ENCODE measurements around the gene FHOD1. TPM values are rescaled to one million over a fixed set of nuclear protein-coding genes. Genes with fewer than 3 reads are reported as not detected.

FHOD1 gene
- 10 to 100 TPM; 28.5 to 31.7 TPM for total RNA-seq

DNA sequence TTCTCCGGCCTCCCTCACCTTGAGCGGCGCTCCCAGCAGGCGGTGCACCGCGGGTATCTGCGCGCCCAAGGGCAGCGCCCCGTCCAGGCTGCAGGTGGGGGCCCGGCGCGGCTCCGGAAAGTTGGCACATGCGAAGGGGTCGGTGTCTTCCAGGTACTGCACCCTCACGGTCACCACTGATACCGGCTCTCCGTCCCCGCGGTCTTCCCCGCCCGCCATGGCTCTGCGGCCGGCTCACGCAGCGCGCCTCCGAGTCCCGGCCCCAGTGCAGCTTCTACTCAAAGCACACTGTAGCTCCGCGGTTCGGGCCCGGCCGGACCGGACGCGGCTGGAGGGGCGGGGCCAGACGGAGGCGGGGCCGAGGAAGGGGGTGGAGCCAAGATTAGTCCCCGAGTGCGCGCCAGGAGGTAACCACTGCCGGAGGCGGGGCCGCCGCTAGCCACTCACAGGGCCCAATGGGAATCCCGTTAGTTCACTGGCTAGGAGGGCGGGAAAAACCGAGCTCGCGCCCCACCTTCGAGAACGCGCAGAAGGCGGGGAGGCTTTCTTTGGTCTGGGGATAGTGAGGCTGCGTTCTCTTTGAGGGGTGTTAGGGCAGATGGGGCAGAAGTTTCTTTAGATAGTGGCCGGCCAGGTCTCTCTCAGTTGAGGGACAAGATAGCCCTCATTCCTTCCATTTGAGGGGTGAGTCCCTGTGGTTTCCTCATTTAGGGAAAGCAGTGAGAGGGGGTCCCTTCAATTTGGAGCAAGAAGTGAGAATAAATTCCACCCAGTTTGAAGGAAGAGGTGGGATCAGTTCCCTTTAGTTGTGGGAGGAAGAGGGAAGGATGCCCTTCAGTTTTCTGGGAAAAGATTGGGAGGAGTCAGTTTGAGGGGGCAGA is at the start of gene FHOD1:
Gene FHOD1, minus strand, starts transcription at position 290 of the 881 bp plus-strand sequence. Its CDS starts 71 bp downstream, at position 219.
- peak; percentile 94 for DNase-seq (ENCODE audit: low spot score)
- peak within 1 kb of the TSS; percentile 82 for H3K4me3 ChIP-seq
- H3K9me3 ChIP-seq = no peaks in the 10 kb centered on the region
- peak within 1 kb of the TSS; percentile 74 to 84 for H3K27ac ChIP-seq
- TF ChIP-seq, protein P1, sequence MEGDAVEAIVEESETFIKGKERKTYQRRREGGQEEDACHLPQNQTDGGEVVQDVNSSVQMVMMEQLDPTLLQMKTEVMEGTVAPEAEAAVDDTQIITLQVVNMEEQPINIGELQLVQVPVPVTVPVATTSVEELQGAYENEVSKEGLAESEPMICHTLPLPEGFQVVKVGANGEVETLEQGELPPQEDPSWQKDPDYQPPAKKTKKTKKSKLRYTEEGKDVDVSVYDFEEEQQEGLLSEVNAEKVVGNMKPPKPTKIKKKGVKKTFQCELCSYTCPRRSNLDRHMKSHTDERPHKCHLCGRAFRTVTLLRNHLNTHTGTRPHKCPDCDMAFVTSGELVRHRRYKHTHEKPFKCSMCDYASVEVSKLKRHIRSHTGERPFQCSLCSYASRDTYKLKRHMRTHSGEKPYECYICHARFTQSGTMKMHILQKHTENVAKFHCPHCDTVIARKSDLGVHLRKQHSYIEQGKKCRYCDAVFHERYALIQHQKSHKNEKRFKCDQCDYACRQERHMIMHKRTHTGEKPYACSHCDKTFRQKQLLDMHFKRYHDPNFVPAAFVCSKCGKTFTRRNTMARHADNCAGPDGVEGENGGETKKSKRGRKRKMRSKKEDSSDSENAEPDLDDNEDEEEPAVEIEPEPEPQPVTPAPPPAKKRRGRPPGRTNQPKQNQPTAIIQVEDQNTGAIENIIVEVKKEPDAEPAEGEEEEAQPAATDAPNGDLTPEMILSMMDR (IDR thresholded peaks at IDR 0.05) = no peak
- no peaks in the 10 kb centered on the region for H3K36me3 ChIP-seq
- no peaks in the 10 kb centered on the region for H3K27me3 ChIP-seq (replicated peaks; ENCODE audit: insufficient read depth)
- H3K4me1 ChIP-seq (ENCODE audit: control insufficient read depth in 1 of 2, low read depth in 2 of 2) = peaks cover 33 to 44% of the 10 kb centered on the region in 2 donors
- ATAC-seq (ENCODE audit: insufficient number of reproducible peaks, low FRiP score, low read depth) = peak; percentile 70

DNA sequence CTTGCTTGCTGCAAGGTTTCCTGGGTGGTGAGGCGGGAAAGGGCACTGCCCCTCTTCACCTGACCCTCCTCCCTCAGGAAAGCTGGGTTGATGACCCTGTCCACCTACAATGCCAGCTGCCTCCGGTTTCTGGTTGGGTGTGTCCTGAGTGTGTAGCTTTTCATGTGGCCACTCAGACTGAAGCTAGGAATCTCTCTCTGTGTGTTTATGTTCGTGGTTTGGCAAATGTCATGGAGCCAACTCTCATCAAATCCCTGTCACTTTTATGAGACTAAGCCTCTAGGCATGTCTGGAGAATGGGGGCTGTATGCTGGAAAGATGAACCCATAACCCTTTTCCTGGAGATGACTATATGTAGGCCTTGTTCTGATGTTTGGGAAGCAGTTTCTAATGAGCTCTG is 49.1 kb upstream of the FHOD1 start:
- Histone ChIP-seq H3K36me3 (no peaks in the 10 kb centered on the region), H3K27me3 (replicated peaks; ENCODE audit: insufficient read depth) (no peaks in the 10 kb centered on the region), H3K9me3 (no peaks in the 10 kb centered on the region), H3K27ac (no peak overlapping the region), H3K4me1 (ENCODE audit: control insufficient read depth in 1 of 2, low read depth in 2 of 2) (peaks cover 2 to 6% of the 10 kb centered on the region in 2 donors), H3K4me3 (no peak overlapping the region)
- DNase-seq (ENCODE audit: low spot score) (no peak), ATAC-seq (ENCODE audit: insufficient number of reproducible peaks, low FRiP score, low read depth) (no peak)
- TF ChIP-seq, protein P1 (IDR thresholded peaks at IDR 0.05) = no peak

DNA sequence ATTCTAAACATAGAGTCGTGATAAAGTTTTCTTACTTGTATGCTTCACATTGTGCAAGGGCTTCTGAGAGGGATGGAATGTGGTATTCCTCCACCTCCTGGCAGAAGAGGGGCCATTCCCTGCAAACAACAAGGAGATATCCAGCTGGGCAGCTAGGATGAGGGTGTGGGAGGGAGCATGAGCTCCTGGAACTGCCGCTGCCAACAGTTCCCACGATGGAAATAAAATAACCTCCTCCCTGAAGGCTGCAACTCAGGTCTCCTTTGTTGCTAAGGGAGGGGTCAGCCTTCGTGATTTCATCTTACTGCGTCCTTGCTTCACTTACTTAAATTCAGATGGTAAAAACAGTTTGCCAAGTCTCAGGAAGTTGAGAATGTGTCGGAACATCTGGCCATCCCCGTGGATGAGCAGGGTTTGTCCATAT is 47.7 kb upstream of the FHOD1 start:
- ATAC-seq (ENCODE audit: insufficient number of reproducible peaks, low FRiP score, low read depth) (no peak), DNase-seq (ENCODE audit: low spot score) (no peak)
- H3K9me3 ChIP-seq = no peaks in the 10 kb centered on the region

DNA sequence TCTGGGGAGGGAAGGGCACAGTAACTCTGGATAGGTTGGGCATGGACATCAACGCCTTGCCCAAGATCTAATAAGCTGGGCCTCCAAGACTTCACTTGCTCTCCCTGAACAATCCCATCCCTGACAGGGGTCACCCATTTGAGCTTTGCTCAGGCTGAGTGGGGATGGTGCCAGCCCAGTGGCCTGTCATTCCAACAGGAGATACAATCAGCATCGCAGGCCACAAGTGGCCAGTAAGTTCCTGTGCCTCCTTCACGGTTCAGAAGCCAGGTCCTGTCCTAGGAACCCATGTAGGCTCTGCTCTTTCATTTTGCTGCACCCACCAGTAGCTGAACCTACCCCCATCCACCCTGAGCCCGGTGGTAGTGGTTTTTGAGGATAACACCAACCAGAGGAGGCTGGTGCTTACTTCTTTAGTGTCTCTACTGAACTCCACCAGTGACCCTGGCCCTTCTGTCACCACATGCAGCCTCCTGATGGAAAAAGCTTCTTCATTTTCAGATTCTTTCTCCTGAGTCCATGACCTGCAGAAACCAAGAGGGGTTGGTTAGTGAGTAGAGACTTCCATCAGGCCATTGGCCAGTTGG is 47.0 kb upstream of the FHOD1 start:
- no peak overlapping the region for H3K27ac ChIP-seq
- ATAC-seq (ENCODE audit: insufficient number of reproducible peaks, low FRiP score, low read depth) (no peak), DNase-seq (ENCODE audit: low spot score) (no peak)
- H3K4me3 ChIP-seq = no peak overlapping the region
- H3K4me1 ChIP-seq (ENCODE audit: control insufficient read depth in 1 of 2, low read depth in 2 of 2) = no peaks in the 10 kb centered on the region
- H3K36me3 ChIP-seq = no peaks in the 10 kb centered on the region
- TF ChIP-seq, protein P1 (IDR thresholded peaks at IDR 0.05) = no peak
- no peaks in the 10 kb centered on the region for H3K9me3 ChIP-seq
- no peaks in the 10 kb centered on the region for H3K27me3 ChIP-seq (replicated peaks; ENCODE audit: insufficient read depth)

More for the DNA sequence above, 47.7 kb upstream of the FHOD1 start:
- TF ChIP-seq, protein P1 (IDR thresholded peaks at IDR 0.05) = no peak
- H3K4me3 ChIP-seq = no peak overlapping the region
- no peaks in the 10 kb centered on the region for H3K4me1 ChIP-seq (ENCODE audit: control insufficient read depth in 1 of 2, low read depth in 2 of 2)
- H3K27ac ChIP-seq = no peak overlapping the region
- no peaks in the 10 kb centered on the region for H3K36me3 ChIP-seq
- no peaks in the 10 kb centered on the region for H3K27me3 ChIP-seq (replicated peaks; ENCODE audit: insufficient read depth)

DNA sequence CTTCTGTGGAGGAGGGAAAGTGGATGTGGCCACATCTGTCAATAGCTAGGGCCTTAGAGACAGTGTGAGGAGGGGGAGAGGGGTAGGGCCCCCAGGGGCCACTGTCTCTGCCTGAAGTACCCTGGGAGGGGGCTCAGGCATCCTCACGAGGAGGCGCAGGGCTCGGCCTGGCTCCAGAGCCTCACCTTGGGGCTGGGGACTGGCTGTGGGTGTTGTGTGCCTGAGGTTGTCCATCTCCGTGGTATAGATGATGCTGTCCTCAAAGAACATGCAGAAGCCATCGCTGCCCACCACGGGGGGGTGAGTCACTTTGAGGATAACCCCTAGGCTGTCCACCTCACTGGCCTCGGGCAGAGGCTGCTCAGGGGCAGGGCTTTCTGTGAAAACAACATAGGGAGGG is 44.2 kb upstream of the FHOD1 start:
- no peak overlapping the region for H3K4me3 ChIP-seq
- H3K4me1 ChIP-seq (ENCODE audit: control insufficient read depth in 1 of 2, low read depth in 2 of 2) = no peaks in the 10 kb centered on the region
- H3K36me3 ChIP-seq = no peaks in the 10 kb centered on the region
- H3K9me3 ChIP-seq = no peaks in the 10 kb centered on the region
- TF ChIP-seq, protein P1 (IDR thresholded peaks at IDR 0.05) = no peak
- H3K27ac ChIP-seq = no peak overlapping the region
- no peak for ATAC-seq (ENCODE audit: insufficient number of reproducible peaks, low FRiP score, low read depth)
- no peaks in the 10 kb centered on the region for H3K27me3 ChIP-seq (replicated peaks; ENCODE audit: insufficient read depth)
- no peak for DNase-seq (ENCODE audit: low spot score)
